Esophagus muscularis mucosa (tissue), 3 donors: ENCODE results near the gene SPNS3.

Experiments used
- CTCF ChIP-seq, 3 experiments: fragments of 200-600 bp in 2 of 3; fragments of 450-650 bp in 1 of 3; sonication (generic) in 2 of 3; IDR thresholded peaks; one replicate each; pipeline ENCODE4 v1.5.1; 2017 to 2019; ENCODE audit warnings: antibody characterized with exemption in 3 of 3, mild to moderate bottlenecking in 2 of 3, moderate library complexity in 1 of 3
- EP300 ChIP-seq: sonication (generic); formaldehyde crosslinking; IDR thresholded peaks from one replicate; pipeline ENCODE4 v1.6.1; 2017; ENCODE audit warnings: antibody characterized with exemption

GRCh38 chr17:4536742-4537411, 103.1 kb downstream of the SPNS3 start:
- peak; percentile 29 for TF ChIP-seq EP300
- no peak for TF ChIP-seq CTCF (IDR thresholded peaks at IDR 0.05)
